Fibroblast of skin of abdomen (primary cell): ENCODE results near the gene RLN2.

ENCODE experiments used
- DNase-seq: peaks from one replicate; pipeline ENCODE4 v3.0.0-alpha.2; 2013

The RLN2 gene

DNA sequence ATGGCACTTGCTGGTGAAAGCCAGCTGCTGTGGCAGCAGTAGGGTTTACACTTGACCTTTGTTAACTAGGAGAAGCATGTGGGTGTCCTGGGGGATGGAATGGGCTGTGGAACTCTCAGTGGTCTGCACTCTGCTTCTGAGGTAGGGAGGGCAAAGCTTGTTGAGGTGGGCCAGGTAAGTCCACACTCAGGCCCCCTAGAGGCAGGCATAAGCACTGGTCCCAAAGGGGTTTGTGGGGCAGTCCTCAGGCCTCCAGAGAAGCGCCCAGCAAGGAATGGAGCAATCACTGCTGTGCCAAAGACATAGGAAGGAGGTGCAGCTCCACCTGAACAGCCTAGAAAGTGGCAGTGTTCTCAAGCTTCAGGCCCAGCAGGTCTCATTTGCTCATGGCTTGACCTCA is 38.6 kb downstream of the RLN2 start:
- no peak for DNase-seq

DNA sequence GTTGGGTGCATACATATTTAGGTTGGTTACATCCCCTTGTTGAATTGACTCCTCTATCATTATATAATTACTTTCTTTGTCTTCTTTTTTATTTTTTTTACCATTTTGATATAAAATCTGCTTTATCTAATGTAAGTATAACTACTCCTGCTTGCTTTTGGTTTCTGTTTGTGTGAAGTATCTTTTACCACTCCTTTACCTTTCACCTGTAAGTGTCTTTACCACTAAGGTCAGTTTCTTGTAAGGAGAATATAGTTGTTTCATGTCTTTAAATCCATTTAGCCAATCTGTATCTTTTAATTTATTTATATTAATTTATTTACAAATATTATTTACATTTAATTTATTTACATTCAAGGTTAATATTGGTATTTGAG is 40.3 kb downstream of the RLN2 start:
- DNase-seq = no peak

DNA sequence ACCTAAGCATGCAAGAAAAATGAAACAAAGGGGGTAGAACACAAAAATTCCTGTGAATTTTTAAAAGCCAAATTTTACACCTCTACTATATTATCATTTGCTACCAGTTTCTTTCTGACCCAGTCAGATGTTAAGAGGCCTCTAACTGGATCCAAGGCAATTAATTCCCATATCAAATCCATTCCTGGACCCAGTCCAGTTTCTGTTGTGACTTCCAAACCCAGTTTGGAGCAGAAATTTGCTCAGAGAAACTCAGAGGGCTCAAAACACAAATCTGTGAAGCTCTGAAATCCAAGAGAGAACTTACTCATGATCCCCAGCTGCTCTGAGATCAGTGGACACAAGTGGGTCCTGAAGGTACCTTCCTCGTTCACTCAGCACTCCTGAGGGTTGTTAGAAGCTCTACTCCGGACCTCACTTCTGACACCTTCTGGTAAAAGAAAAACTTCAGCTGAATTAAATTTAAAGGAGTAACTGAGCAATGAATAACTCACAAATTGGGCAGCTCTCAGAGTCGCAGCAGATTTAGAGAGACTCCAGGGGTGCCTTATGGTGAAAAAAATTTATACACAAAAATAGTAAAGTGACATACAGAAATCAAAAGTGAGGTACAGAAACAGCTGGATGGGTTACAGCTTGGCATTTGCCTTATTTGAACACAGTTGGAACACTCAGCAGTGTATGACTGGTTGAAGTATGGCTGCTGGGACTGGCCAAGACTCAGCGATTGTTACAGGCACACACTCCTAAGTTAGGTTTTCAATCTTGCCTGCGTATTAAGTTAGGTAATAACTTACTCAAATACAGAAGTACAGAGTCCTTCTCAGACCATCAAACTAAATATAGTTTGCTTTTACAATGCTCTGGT is 40.9 kb downstream of the RLN2 start:
- DNase-seq = peak; percentile 3
